ENCODE data around the gene HOXD1. TPM values are rescaled to one million over a fixed set of nuclear protein-coding genes. Genes with fewer than 3 reads are reported as not detected.

The HOXD1 gene
- total RNA-seq, 6 donors from 2014 or later, result 1.0 to 7.2 (median 3.6) TPM

DNA sequence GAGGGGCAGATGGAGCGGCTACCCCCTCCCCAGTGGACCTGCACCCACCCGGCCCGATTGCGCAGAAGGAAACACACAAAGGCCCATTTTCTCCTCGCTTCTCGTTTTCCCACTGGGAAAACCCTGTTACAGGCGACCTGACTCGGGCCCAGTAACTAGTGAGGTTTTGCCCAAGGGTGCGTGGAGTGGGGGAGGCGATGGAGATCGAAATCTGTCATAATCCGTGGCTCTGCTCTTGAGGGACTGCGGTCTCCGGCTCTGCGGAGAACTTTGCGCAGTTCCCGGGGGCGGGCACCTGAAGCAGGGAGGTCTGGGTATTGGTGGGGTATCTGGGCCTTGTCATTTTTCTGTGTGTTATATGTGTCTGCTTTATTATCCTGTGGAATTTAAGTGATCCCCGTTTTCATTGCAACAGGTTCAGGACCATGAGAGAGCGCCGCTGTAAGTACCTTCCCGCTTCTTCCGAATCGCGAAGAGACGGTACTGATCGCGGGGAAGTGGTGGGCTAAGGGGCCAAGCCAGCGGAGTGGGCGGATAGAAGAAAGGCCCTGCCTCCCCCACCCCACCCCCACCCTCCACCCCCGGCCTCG lies 41.2 kb upstream of the HOXD1 start:
- Histone ChIP-seq H3K27ac (no peak overlapping the region), H3K9me3 (no peaks in the 10 kb centered on the region), H3K27me3 (peaks cover 0 to 64% (median 35%) of the 10 kb centered on the region in 4 donors), H3K36me3 (no peaks in the 10 kb centered on the region), H3K4me3 (no peak overlapping the region), H3K4me1 (peaks cover 0 to 30% (median 4%) of the 10 kb centered on the region in 4 donors)
- DNase-seq (no peak), ATAC-seq (ENCODE audit: low FRiP score in 2 of 2) (no peak)
- TF ChIP-seq POLR2A (IDR thresholded peaks at IDR 0.05), result no peak
- TF ChIP-seq CTCF (IDR thresholded peaks at IDR 0.05), result no peak
- no peak for TF ChIP-seq EP300 (IDR thresholded peaks at IDR 0.05)
- 16 to 17% methylated on average over 27 to 32 of the region's 32 CpGs for WGBS, 2 donors

- Histone ChIP-seq H3K27ac (no peak overlapping the region), H3K9me3 (no peaks in the 10 kb centered on the region), H3K4me3 (no peak overlapping the region), H3K27me3 (peaks cover 0 to 70% (median 38%) of the 10 kb centered on the region in 4 donors), H3K36me3 (no peaks in the 10 kb centered on the region), H3K4me1 (peaks cover 0 to 34% (median 7%) of the 10 kb centered on the region in 4 donors)
- 7 to 13% methylated on average over 18 to 31 of the region's 31 CpGs for WGBS, 2 donors
- TF ChIP-seq EP300 (IDR thresholded peaks at IDR 0.05), result no peak
- no peak for TF ChIP-seq POLR2AphosphoS5 (IDR thresholded peaks at IDR 0.05)
- no peak for TF ChIP-seq CTCF (IDR thresholded peaks at IDR 0.05)
- no peak for TF ChIP-seq POLR2A (IDR thresholded peaks at IDR 0.05)
- ATAC-seq (ENCODE audit: low FRiP score in 2 of 2) (no peak), DNase-seq (no peak)
These were observed 40.5 kb upstream of the HOXD1 start for GRCh38 chr2:176147800-176148496.

DNA sequence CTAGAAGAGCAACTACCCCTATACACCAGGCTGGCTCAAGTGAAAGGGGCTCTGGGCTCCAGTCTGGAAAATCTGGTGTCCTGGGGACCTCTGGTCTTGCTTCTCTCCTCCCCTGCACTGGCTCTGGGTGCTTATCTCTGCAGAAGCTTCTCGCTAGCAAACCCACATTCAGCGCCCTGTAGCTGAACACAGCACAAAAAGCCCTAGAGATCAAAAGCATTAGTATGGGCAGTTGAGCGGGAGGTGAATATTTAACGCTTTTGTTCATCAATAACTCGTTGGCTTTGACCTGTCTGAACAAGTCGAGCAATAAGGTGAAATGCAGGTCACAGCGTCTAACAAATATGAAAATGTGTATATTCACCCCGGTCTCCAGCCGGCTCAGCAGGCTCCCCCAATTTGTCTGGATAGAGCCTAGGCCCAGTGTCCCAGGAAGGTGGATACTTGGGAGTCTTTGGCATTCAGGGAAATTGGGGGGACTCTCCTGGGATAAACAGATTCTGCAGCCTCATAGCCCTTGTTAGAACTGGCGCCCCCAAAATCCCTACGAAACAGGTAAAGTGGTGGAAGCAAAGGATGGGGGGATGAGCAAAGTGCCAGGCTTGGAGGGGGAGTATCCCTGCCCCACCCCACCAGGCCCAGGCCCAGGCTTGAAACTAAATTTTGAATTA lies 39.6 kb upstream of the HOXD1 start:
- TF ChIP-seq POLR2A (IDR thresholded peaks at IDR 0.05), result no peak
- no peak for TF ChIP-seq EP300 (IDR thresholded peaks at IDR 0.05)
- no peak for TF ChIP-seq CTCF (IDR thresholded peaks at IDR 0.05)
- TF ChIP-seq POLR2AphosphoS5 (IDR thresholded peaks at IDR 0.05), result no peak
- H3K27me3 ChIP-seq, result peaks cover 0 to 72% (median 36%) of the 10 kb centered on the region in 4 donors
- H3K4me3 ChIP-seq, result no peak overlapping the region
- H3K27ac ChIP-seq, result no peak overlapping the region
- no peaks in the 10 kb centered on the region for H3K9me3 ChIP-seq
- H3K36me3 ChIP-seq, result no peaks in the 10 kb centered on the region
- ATAC-seq (ENCODE audit: low FRiP score in 2 of 2), result no peak
- 23% methylated on average over 11 of the region's 11 CpGs for WGBS, 2 donors
- DNase-seq, result no peak
- peaks cover 0 to 34% (median 7%) of the 10 kb centered on the region in 4 donors for H3K4me1 ChIP-seq

DNA sequence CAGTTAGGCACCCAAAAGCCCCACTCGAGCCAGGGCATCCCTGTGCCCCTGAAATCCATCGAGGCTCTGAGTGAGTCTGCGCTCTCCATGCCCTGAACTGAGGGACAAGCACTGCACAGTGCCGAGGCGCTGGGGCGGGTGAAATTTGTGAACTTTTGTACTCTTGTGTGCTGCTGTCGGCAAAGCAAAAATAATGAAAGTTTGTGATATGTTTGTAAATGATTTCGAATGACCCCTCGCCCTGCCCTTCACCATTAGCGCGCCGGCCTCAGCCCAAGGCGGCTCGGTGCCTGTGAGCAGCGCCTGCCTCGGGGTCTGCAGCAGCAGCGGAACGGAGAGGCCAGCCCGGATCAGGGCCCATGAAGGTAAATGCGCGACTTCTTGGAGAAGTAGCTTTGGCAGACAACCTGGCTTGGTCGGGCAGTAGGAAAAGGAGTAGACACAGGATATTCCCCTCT lies 39.0 kb upstream of the HOXD1 start:
- no peak overlapping the region for H3K4me3 ChIP-seq
- H3K4me1 ChIP-seq, result peaks cover 0 to 34% (median 7%) of the 10 kb centered on the region in 4 donors
- DNase-seq (no peak), ATAC-seq (ENCODE audit: low FRiP score in 2 of 2) (no peak)
- TF ChIP-seq CTCF (IDR thresholded peaks at IDR 0.05) (no peak), POLR2AphosphoS5 (IDR thresholded peaks at IDR 0.05) (no peak), POLR2A (IDR thresholded peaks at IDR 0.05) (no peak), EP300 (IDR thresholded peaks at IDR 0.05) (no peak)
- H3K36me3 ChIP-seq, result no peaks in the 10 kb centered on the region
- no peak overlapping the region for H3K27ac ChIP-seq
- WGBS, 2 donors, result 15 to 19% methylated on average over 22 of the region's 22 CpGs
- H3K27me3 ChIP-seq, result peaks cover 0 to 74% (median 36%) of the 10 kb centered on the region in 4 donors
- H3K9me3 ChIP-seq, result no peaks in the 10 kb centered on the region

Data from upper lobe of left lung (tissue), 6 donors.